ENCODE data around the gene TMA7. TPM values are rescaled to one million over a fixed set of nuclear protein-coding genes. Genes with fewer than 3 reads are reported as not detected.

The TMA7 gene
- total and polyA plus RNA-seq, 2 of the 13 experiments (the other 11 are each of a cell fraction or from before 2014, with no cell fraction given), result 100 to 486 TPM

DNA sequence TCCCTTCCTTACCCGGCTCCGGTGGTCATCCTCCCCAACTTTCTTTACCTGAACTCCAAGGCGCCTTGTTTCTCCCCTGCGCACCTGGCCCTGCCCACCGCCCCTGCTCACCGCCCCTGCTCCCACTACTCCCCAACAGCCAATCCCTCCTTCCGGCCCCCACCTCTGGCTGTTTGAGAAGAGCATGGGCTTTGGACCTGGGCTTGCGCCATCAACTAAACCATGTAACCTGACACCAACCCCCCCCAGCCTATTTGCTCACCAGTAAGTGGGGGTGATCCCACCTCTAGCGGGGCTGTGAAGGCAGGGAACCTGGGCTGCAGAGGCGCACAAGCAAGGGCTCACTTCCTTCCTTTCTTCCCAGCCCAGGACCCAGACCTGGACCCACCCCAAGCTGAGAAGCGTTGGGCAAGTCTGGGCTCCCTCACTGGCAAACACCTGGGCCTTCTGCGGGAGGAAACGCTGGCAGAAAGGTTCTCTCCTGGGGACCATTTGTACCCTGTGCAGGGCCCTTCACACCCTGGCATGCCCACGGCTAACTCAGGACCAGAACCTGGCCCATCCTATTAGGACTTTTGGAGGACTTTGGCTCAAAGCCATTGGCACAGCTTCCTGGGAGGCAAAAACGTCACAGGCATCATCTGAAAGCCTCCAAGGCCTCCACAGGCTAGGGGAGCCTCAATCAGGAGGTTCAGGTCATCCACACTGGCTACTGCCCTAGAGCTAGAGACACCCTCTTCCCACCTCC lies 9.9 kb upstream of the TMA7 start, which contains the start of gene PLXNB1 (continued):
- TF ChIP-seq, protein P1, sequence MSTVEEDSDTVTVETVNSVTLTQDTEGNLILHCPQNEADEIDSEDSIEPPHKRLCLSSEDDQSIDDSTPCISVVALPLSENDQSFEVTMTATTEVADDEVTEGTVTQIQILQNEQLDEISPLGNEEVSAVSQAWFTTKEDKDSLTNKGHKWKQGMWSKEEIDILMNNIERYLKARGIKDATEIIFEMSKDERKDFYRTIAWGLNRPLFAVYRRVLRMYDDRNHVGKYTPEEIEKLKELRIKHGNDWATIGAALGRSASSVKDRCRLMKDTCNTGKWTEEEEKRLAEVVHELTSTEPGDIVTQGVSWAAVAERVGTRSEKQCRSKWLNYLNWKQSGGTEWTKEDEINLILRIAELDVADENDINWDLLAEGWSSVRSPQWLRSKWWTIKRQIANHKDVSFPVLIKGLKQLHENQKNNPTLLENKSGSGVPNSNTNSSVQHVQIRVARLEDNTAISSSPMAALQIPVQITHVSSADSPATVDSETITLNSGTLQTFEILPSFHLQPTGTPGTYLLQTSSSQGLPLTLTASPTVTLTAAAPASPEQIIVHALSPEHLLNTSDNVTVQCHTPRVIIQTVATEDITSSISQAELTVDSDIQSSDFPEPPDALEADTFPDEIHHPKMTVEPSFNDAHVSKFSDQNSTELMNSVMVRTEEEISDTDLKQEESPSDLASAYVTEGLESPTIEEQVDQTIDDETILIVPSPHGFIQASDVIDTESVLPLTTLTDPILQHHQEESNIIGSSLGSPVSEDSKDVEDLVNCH (CRISPR knock-in tag; IDR thresholded peaks at IDR 0.05), result no peak
- TF ChIP-seq, protein P2, sequence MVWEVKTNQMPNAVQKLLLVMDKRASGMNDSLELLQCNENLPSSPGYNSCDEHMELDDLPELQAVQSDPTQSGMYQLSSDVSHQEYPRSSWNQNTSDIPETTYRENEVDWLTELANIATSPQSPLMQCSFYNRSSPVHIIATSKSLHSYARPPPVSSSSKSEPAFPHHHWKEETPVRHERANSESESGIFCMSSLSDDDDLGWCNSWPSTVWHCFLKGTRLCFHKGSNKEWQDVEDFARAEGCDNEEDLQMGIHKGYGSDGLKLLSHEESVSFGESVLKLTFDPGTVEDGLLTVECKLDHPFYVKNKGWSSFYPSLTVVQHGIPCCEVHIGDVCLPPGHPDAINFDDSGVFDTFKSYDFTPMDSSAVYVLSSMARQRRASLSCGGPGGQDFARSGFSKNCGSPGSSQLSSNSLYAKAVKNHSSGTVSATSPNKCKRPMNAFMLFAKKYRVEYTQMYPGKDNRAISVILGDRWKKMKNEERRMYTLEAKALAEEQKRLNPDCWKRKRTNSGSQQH (CRISPR knock-in tag; IDR thresholded peaks at IDR 0.05; ENCODE audit: low read depth), result no peak
- TF ChIP-seq, protein P3, sequence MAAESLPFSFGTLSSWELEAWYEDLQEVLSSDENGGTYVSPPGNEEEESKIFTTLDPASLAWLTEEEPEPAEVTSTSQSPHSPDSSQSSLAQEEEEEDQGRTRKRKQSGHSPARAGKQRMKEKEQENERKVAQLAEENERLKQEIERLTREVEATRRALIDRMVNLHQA (CRISPR knock-in tag; IDR thresholded peaks at IDR 0.05), result no peak
- TF ChIP-seq ZNF737 (CRISPR knock-in tag; IDR thresholded peaks at IDR 0.05; ENCODE audit: borderline replicate concordance) (no peak), PAF1 (CRISPR knock-in tag; IDR thresholded peaks at IDR 0.05) (no peak), NBN (conservative IDR thresholded peaks at IDR 0.05) (no peak), ZNF772 (CRISPR knock-in tag; IDR thresholded peaks at IDR 0.05) (0 out of 2 replicates have a peak, but pooled peaks have one; percentile 88), SMARCE1 (IDR thresholded peaks at IDR 0.05; ENCODE audit: borderline replicate concordance) (no peak), ZKSCAN8 (CRISPR knock-in tag; IDR thresholded peaks at IDR 0.05; ENCODE audit: borderline replicate concordance) (peak; percentile 63; the same call in 1 of the 2 replicates), ZNF331 (CRISPR knock-in tag; IDR thresholded peaks at IDR 0.05) (peak; percentile 81)
- TF ChIP-seq, protein P4, sequence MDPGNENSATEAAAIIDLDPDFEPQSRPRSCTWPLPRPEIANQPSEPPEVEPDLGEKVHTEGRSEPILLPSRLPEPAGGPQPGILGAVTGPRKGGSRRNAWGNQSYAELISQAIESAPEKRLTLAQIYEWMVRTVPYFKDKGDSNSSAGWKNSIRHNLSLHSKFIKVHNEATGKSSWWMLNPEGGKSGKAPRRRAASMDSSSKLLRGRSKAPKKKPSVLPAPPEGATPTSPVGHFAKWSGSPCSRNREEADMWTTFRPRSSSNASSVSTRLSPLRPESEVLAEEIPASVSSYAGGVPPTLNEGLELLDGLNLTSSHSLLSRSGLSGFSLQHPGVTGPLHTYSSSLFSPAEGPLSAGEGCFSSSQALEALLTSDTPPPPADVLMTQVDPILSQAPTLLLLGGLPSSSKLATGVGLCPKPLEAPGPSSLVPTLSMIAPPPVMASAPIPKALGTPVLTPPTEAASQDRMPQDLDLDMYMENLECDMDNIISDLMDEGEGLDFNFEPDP (CRISPR knock-in tag; conservative IDR thresholded peaks at IDR 0.05), result no peak
- TF ChIP-seq, protein P5, sequence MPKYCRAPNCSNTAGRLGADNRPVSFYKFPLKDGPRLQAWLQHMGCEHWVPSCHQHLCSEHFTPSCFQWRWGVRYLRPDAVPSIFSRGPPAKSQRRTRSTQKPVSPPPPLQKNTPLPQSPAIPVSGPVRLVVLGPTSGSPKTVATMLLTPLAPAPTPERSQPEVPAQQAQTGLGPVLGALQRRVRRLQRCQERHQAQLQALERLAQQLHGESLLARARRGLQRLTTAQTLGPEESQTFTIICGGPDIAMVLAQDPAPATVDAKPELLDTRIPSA (CRISPR knock-in tag; IDR thresholded peaks at IDR 0.05; ENCODE audit: borderline replicate concordance), result no peak
- TF ChIP-seq, protein P6, sequence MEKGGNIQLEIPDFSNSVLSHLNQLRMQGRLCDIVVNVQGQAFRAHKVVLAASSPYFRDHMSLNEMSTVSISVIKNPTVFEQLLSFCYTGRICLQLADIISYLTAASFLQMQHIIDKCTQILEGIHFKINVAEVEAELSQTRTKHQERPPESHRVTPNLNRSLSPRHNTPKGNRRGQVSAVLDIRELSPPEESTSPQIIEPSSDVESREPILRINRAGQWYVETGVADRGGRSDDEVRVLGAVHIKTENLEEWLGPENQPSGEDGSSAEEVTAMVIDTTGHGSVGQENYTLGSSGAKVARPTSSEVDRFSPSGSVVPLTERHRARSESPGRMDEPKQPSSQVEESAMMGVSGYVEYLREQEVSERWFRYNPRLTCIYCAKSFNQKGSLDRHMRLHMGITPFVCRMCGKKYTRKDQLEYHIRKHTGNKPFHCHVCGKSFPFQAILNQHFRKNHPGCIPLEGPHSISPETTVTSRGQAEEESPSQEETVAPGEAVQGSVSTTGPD (CRISPR knock-in tag; IDR thresholded peaks at IDR 0.05), result peak; percentile 80; the same call in 1 of the 2 replicates
- TF ChIP-seq, protein P7, sequence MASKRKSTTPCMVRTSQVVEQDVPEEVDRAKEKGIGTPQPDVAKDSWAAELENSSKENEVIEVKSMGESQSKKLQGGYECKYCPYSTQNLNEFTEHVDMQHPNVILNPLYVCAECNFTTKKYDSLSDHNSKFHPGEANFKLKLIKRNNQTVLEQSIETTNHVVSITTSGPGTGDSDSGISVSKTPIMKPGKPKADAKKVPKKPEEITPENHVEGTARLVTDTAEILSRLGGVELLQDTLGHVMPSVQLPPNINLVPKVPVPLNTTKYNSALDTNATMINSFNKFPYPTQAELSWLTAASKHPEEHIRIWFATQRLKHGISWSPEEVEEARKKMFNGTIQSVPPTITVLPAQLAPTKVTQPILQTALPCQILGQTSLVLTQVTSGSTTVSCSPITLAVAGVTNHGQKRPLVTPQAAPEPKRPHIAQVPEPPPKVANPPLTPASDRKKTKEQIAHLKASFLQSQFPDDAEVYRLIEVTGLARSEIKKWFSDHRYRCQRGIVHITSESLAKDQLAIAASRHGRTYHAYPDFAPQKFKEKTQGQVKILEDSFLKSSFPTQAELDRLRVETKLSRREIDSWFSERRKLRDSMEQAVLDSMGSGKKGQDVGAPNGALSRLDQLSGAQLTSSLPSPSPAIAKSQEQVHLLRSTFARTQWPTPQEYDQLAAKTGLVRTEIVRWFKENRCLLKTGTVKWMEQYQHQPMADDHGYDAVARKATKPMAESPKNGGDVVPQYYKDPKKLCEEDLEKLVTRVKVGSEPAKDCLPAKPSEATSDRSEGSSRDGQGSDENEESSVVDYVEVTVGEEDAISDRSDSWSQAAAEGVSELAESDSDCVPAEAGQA (IDR thresholded peaks at IDR 0.05; ENCODE audit: low read depth), result no peak
- TF ChIP-seq, protein P7 (CRISPR knock-in tag; IDR thresholded peaks at IDR 0.05; ENCODE audit: borderline replicate concordance), result no peak
